Peyer's patch (tissue), 4 donors: Measurements from ENCODE around the gene HOXA3.

Experiments
- POLR2A ChIP-seq, 2 donors: fragments of 450-650 bp; IDR thresholded peaks; one replicate each; pipeline ENCODE4 v1.5.1; 2017; ENCODE audit warnings: antibody characterized with exemption in 2 of 2, mild to moderate bottlenecking in 2 of 2, moderate library complexity in 2 of 2
- TF ChIP-seq, protein P1 (sequence below), 6 experiments: fragments of 450-650 bp in 4 of 6; fragments of 200-600 bp in 2 of 6; sonication (generic) in 1 of 6; IDR thresholded peaks; one replicate each; pipeline ENCODE4 v1.5.1; 2017 to 2019; ENCODE audit warnings: antibody characterized with exemption in 6 of 6, mild to moderate bottlenecking in 3 of 6, moderate library complexity in 1 of 6

DNA sequence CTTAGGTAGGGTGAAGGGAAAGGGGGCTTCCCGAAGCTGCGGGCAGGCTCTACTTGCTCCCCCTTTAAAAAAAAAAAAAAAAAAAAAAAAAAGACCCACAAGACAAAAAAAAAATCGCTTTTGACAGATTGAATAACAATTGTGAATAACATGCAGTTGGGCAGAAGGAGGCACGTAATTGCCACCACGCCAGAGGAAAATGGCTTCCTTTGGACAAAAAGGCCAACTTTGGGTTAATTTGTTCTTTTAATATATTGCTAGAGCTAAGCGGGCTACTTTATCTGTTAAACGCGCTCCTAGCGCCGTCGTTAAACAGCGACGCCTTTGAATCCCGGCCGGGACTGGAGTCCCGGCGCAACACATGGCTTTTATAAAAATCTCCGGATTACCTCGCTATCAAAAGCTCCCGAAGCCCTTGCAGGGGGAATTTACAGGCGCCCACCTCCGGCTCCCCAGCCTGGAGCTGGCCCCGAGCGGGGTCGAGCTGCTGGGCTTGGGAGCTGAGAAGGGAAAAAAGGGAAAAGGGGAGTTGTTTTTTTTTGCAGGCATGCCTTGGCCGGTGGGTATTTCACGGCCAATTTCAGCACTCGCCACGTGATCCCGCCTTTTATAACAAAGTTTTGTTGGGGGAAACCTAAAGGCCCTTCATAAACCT, 31.4 kb upstream of the HOXA3 start:
- TF ChIP-seq POLR2A (IDR thresholded peaks at IDR 0.05): no peak
- TF ChIP-seq, protein P1, sequence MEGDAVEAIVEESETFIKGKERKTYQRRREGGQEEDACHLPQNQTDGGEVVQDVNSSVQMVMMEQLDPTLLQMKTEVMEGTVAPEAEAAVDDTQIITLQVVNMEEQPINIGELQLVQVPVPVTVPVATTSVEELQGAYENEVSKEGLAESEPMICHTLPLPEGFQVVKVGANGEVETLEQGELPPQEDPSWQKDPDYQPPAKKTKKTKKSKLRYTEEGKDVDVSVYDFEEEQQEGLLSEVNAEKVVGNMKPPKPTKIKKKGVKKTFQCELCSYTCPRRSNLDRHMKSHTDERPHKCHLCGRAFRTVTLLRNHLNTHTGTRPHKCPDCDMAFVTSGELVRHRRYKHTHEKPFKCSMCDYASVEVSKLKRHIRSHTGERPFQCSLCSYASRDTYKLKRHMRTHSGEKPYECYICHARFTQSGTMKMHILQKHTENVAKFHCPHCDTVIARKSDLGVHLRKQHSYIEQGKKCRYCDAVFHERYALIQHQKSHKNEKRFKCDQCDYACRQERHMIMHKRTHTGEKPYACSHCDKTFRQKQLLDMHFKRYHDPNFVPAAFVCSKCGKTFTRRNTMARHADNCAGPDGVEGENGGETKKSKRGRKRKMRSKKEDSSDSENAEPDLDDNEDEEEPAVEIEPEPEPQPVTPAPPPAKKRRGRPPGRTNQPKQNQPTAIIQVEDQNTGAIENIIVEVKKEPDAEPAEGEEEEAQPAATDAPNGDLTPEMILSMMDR (IDR thresholded peaks at IDR 0.05): no peak
